ENCODE results near the gene BAZ1B.
"Not testable (repeated sequence)": the region's sequence is repeated elsewhere in the genome, so short reads cannot be mapped to it uniquely, and the experiment has no call there.

Gene BAZ1B

DNA sequence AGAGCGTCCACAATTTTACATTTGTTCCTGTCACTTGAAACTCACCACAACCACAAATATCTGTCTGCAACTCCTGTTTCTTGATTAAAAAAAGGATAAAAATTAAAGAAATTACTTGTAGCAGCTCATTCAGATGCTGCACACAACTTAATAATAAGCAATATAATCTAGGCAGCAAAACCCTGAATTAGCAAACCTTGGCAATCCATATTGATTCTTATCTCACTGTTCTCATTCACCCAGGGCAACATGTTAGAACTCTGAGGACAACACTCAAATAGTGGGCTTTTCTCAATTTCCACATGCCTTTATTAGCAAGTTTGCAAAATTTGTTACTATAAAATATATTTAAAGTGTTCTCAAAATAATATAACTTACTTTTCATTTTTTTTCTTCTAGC, 38.9 kb downstream of the BAZ1B start:
- no peak for DNase-seq (ENCODE audit: low read depth)
- no peak for TF ChIP-seq CTCF (IDR thresholded peaks at IDR 0.05; ENCODE audit: low read depth, low read length, missing control alignments)
- in situ Hi-C loops (cut with HindIII; ENCODE audit: low sequenced_read_pairs): no loop called here
- H3K4me3 ChIP-seq (ENCODE audit: low read depth, low read length): no peak overlapping the region

GRCh38 chr7:73482746-73483145, 39.3 kb downstream of the BAZ1B start:
- TF ChIP-seq CTCF (IDR thresholded peaks at IDR 0.05; ENCODE audit: low read depth, low read length, missing control alignments): no peak
- peak; percentile 8 for DNase-seq (ENCODE audit: low read depth)

DNA sequence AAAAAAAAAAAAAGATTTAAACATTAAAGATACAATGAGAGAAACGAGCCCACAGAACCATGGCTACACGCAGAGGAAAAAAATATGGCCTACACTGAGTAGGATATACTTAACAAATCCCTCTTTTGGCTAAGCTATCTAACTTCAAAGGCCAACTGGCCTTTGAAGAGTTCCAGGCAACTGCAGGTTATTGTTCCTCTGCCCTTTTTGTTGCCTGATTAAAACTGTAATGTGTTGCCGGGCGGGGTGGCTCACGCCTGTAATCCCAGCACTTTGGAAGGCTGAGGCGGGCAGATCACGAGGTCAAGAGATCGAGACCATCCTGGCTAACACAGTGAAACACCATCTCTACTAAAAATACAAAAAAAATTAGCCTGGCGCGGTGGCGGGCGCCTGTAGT, 40.6 kb downstream of the BAZ1B start:
- in situ Hi-C loops (cut with HindIII; ENCODE audit: low sequenced_read_pairs); DNase-seq (ENCODE audit: low read depth): not testable (repeated sequence)

More at GRCh38 chr7:73482746-73483145, 39.3 kb downstream of the BAZ1B start:
- in situ Hi-C loops (cut with HindIII; ENCODE audit: low sequenced_read_pairs): no loop called here
- no peak overlapping the region for H3K4me3 ChIP-seq (ENCODE audit: low read depth, low read length)

DNA sequence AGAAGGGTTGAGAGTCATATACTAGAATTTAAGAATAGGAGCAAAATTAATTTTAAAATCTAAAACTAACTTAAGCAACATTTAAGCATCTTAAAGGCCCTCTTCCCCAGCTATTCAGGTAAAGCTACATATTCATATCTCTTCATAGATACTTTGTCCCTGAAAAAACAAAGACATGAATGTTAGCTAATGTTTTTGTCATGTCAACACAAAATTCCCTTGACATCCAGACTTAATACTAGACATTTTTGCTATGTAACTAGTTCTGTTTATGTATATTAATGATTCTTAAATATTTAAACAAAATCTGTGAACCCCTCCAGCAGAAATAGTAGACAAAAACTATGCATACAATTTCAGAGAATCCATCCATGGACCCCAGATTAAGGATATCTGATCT, 43.5 kb downstream of the BAZ1B start:
- in situ Hi-C loops (cut with HindIII; ENCODE audit: low sequenced_read_pairs): no loop called here
- no peak for DNase-seq (ENCODE audit: low read depth)
- no peak overlapping the region for H3K4me3 ChIP-seq (ENCODE audit: low read depth, low read length)
- TF ChIP-seq CTCF (IDR thresholded peaks at IDR 0.05; ENCODE audit: low read depth, low read length, missing control alignments): no peak

More for the DNA sequence above, 40.6 kb downstream of the BAZ1B start:
- H3K4me3 ChIP-seq (ENCODE audit: low read depth, low read length): not testable (repeated sequence)

GRCh38 chr7:73477376-73477775, 44.7 kb downstream of the BAZ1B start:
- TF ChIP-seq CTCF (IDR thresholded peaks at IDR 0.05; ENCODE audit: low read depth, low read length, missing control alignments): no peak
- no peak overlapping the region for H3K4me3 ChIP-seq (ENCODE audit: low read depth, low read length)
- in situ Hi-C loops (cut with HindIII; ENCODE audit: low sequenced_read_pairs): no loop called here
- DNase-seq (ENCODE audit: low read depth): no peak

GRCh38 chr7:73470208-73470607, 51.9 kb downstream of the BAZ1B start:
- H3K4me3 ChIP-seq (ENCODE audit: low read depth, low read length): no peak overlapping the region
- in situ Hi-C loops (cut with HindIII; ENCODE audit: low sequenced_read_pairs): loop anchor here (5.0 kb wide), 1 partner anchor 47 kb away; no protein-coding TSS in a partner anchor
- TF ChIP-seq CTCF (IDR thresholded peaks at IDR 0.05; ENCODE audit: low read depth, low read length, missing control alignments): no peak
- no peak for DNase-seq (ENCODE audit: low read depth)

GRCh38 chr7:73467046-73467445, 55.0 kb downstream of the BAZ1B start:
- in situ Hi-C loops (cut with HindIII; ENCODE audit: low sequenced_read_pairs); H3K4me3 ChIP-seq (ENCODE audit: low read depth, low read length); DNase-seq (ENCODE audit: low read depth): not testable (repeated sequence)

- H3K4me3 ChIP-seq (ENCODE audit: low read depth, low read length): no peak overlapping the region
- no peak for TF ChIP-seq CTCF (IDR thresholded peaks at IDR 0.05; ENCODE audit: low read depth, low read length, missing control alignments)
- DNase-seq (ENCODE audit: low read depth): no peak
- in situ Hi-C loops (cut with HindIII; ENCODE audit: low sequenced_read_pairs): no loop called here
Observed at GRCh38 chr7:73466112-73466511, 56.0 kb downstream of the BAZ1B start.
